VCaP (cell line): ENCODE measurements around the gene TRIM15.

Experiments used
- H3K27ac ChIP-seq: fragments of 450-650 bp; 2 replicates; pipeline ENCODE4 v1.5.1; 2017
- CTCF ChIP-seq: fragments of 450-650 bp; conservative IDR thresholded peaks from 2 replicates; pipeline ENCODE4 v1.5.1; 2017; ENCODE audit warnings: mild to moderate bottlenecking, moderate library complexity

Gene TRIM15

GRCh38 chr6:30198166-30199084 lies 35.1 kb downstream of the TRIM15 start:
- TF ChIP-seq CTCF = no peak
- no peak overlapping the region for H3K27ac ChIP-seq

- H3K27ac ChIP-seq = no peak overlapping the region
- no peak for TF ChIP-seq CTCF
These were observed 37.4 kb downstream of the TRIM15 start for GRCh38 chr6:30200551-30201281.

- TF ChIP-seq CTCF = no peak
- H3K27ac ChIP-seq = no peak overlapping the region
These were observed 39.0 kb downstream of the TRIM15 start for GRCh38 chr6:30202366-30202765.

- TF ChIP-seq CTCF = no peak
- H3K27ac ChIP-seq = no peak overlapping the region; the same call in 1 of the 2 replicates
These were observed 40.8 kb downstream of the TRIM15 start for GRCh38 chr6:30204116-30204515.

GRCh38 chr6:30206152-30206551 lies 42.8 kb downstream of the TRIM15 start:
- no peak for TF ChIP-seq CTCF
- peak overlapping the region; percentile 93 for H3K27ac ChIP-seq

GRCh38 chr6:30206799-30207618 lies 43.7 kb downstream of the TRIM15 start:
- peak overlapping the region; percentile 93 for H3K27ac ChIP-seq
- no peak for TF ChIP-seq CTCF
